Measurements from ENCODE around the gene SLC30A5. TPM values are rescaled to one million over a fixed set of nuclear protein-coding genes. Genes with fewer than 3 reads are reported as not detected.

SLC30A5 gene
- total and polyA plus RNA-seq, 9 of the 15 experiments (the other 6 are each of a cell fraction or from before 2014, with no cell fraction given) = 22.9 to 86.8 (median 62.5) TPM

DNA sequence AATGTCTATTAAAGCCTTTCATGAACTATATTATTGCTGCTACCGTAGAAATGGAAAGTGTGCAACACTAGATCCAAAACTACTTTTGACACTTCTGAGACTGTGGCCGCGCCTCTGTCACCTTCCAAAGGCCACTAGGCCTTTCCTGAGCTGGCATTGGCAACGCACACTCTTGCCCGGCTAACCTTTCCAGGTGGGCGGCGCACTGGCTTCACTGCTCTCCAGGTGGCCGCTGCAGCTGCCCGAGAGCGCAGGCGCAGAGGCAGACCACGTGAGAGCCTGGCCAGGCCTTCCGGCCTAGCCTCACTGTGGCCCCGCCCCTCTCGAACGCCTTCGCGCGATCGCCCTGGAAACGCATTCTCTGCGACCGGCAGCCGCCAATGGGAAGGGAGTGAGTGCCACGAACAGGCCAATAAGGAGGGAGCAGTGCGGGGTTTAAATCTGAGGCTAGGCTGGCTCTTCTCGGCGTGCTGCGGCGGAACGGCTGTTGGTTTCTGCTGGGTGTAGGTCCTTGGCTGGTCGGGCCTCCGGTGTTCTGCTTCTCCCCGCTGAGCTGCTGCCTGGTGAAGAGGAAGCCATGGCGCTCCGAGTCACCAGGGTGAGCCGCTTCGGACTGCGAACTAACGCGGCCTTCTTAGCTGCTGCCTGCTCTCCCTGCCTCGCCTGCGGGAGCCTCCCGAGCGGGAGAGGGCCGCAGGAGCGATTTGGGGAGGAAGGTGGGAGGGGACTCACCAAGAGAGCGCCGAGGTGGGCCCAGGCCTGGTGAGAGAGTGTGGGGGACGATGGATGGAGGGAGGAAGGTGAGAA lies 73.1 kb downstream of the SLC30A5 start, which contains the start of gene CCNB1 (continued):
- TF ChIP-seq, protein P1, sequence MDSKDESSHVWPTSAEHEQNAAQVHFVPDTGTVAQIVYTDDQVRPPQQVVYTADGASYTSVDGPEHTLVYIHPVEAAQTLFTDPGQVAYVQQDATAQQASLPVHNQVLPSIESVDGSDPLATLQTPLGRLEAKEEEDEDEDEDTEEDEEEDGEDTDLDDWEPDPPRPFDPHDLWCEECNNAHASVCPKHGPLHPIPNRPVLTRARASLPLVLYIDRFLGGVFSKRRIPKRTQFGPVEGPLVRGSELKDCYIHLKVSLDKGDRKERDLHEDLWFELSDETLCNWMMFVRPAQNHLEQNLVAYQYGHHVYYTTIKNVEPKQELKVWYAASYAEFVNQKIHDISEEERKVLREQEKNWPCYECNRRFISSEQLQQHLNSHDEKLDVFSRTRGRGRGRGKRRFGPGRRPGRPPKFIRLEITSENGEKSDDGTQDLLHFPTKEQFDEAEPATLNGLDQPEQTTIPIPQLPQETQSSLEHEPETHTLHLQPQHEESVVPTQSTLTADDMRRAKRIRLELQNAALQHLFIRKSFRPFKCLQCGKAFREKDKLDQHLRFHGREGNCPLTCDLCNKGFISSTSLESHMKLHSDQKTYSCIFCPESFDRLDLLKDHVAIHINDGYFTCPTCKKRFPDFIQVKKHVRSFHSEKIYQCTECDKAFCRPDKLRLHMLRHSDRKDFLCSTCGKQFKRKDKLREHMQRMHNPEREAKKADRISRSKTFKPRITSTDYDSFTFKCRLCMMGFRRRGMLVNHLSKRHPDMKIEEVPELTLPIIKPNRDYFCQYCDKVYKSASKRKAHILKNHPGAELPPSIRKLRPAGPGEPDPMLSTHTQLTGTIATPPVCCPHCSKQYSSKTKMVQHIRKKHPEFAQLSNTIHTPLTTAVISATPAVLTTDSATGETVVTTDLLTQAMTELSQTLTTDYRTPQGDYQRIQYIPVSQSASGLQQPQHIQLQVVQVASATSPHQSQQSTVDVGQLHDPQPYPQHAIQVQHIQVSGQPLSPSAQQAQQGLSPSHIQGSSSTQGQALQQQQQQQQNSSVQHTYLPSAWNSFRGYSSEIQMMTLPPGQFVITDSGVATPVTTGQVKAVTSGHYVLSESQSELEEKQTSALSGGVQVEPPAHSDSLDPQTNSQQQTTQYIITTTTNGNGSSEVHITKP (IDR thresholded peaks at IDR 0.05; ENCODE audit: partially characterized antibody) = no peak
- TF ChIP-seq FOXA3 (CRISPR knock-in tag; conservative IDR thresholded peaks at IDR 0.05 in 1 of 2, IDR thresholded peaks at IDR 0.05 in 1 of 2) = peak in 1 of 2 experiments; percentile 54; a peak in 1 of 4 replicates
- no peak for TF ChIP-seq KAT2B (IDR thresholded peaks at IDR 0.05; ENCODE audit: low read depth, low read length)
- TF ChIP-seq PHF8 (IDR thresholded peaks at IDR 0.05; ENCODE audit: borderline replicate concordance, low read length) = peak; percentile 92
- TF ChIP-seq FOXK2 (conservative IDR thresholded peaks at IDR 0.05 in 1 of 2, IDR thresholded peaks at IDR 0.05 in 1 of 2; ENCODE audit: low read depth in 2 of 2) = peak in 1 of 2 experiments; percentile 40; a peak in 1 of 4 replicates
- TF ChIP-seq, protein P2, sequence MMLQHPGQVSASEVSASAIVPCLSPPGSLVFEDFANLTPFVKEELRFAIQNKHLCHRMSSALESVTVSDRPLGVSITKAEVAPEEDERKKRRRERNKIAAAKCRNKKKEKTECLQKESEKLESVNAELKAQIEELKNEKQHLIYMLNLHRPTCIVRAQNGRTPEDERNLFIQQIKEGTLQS (IDR thresholded peaks at IDR 0.05) = no peak
- TF ChIP-seq, protein P2 (CRISPR knock-in tag; conservative IDR thresholded peaks at IDR 0.05) = 0 out of 2 replicates have a peak, but pooled peaks have one; percentile 44
- TF ChIP-seq, protein P3, sequence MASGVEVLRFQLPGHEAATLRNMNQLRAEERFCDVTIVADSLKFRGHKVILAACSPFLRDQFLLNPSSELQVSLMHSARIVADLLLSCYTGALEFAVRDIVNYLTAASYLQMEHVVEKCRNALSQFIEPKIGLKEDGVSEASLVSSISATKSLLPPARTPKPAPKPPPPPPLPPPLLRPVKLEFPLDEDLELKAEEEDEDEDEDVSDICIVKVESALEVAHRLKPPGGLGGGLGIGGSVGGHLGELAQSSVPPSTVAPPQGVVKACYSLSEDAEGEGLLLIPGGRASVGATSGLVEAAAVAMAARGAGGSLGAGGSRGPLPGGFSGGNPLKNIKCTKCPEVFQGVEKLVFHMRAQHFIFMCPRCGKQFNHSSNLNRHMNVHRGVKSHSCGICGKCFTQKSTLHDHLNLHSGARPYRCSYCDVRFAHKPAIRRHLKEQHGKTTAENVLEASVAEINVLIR (CRISPR knock-in tag; IDR thresholded peaks at IDR 0.05) = peak; percentile 39; the same call in 1 of the 2 replicates
- TF ChIP-seq CHD4 (IDR thresholded peaks at IDR 0.05; ENCODE audit: insufficient read depth, insufficient replicate concordance, low read depth, low read length, poor library complexity, severe bottlenecking) = no peak
- 0 out of 2 replicates have a peak, but pooled peaks have one; percentile 45 for TF ChIP-seq POLR2H (tag; IDR thresholded peaks at IDR 0.05; ENCODE audit: low read depth)
- TF ChIP-seq FOXA1 (IDR thresholded peaks at IDR 0.05; ENCODE audit: borderline replicate concordance) = no peak
- peak; percentile 85 for TF ChIP-seq NEUROD1 (IDR thresholded peaks at IDR 0.05; ENCODE audit: borderline replicate concordance, low read depth, low read length, partially characterized antibody)
- TF ChIP-seq MEF2D (tag; conservative IDR thresholded peaks at IDR 0.05; ENCODE audit: low read depth) = no peak
- TF ChIP-seq CBX3 (IDR thresholded peaks at IDR 0.05; ENCODE audit: borderline replicate concordance in 1 of 2, low read length in 2 of 2) = no peak; a peak in 1 of 3 replicates
- no peak for TF ChIP-seq NCOA6 (IDR thresholded peaks at IDR 0.05)
- TF ChIP-seq CCAR2 (IDR thresholded peaks at IDR 0.05; ENCODE audit: low read depth, low read length) = no peak
- peak; percentile 16; the same call in 1 of the 2 replicates for TF ChIP-seq FOXK1 (CRISPR knock-in tag; IDR thresholded peaks at IDR 0.05; ENCODE audit: borderline replicate concordance)
- no peak for TF ChIP-seq ZNF311 (CRISPR knock-in tag; IDR thresholded peaks at IDR 0.05)
- TF ChIP-seq ZNF146 (CRISPR knock-in tag; IDR thresholded peaks at IDR 0.05; ENCODE audit: unreplicated experiment) = no peak
